H9 (cell line): Measurements from ENCODE around the gene ERN1. TPM values are rescaled to one million over a fixed set of nuclear protein-coding genes. Genes with fewer than 3 reads are reported as not detected.

Source experiments
- DNase-seq: peaks from one replicate; pipeline ENCODE4 v3.0.0-alpha.2; 2017
- H2AFZ ChIP-seq: one replicate; pipeline ENCODE4 v1.6.1; 2013; ENCODE audit warnings: mild to moderate bottlenecking, low read length, control low read depth, moderate library complexity
- H2AK5ac ChIP-seq: 2 replicates; pipeline ENCODE4 v1.6.1; 2013; ENCODE audit warnings: low read length, control low read depth, mixed read lengths; ENCODE audit not compliant: insufficient read length
- H2BK120ac ChIP-seq: one replicate; pipeline ENCODE4 v1.6.1; 2013; ENCODE audit warnings: low read depth, mild to moderate bottlenecking, low read length, control low read depth, inconsistent platforms; ENCODE audit not compliant: poor library complexity, severe bottlenecking
- H2BK12ac ChIP-seq: 2 replicates; pipeline ENCODE4 v1.6.1; 2013; ENCODE audit warnings: low read length, control low read depth, mixed read lengths, low read depth; ENCODE audit not compliant: insufficient read length
- H2BK15ac ChIP-seq: 2 replicates; pipeline ENCODE4 v1.6.1; 2013; ENCODE audit warnings: low read depth, low read length, control low read depth
- H2BK20ac ChIP-seq: one replicate; pipeline ENCODE4 v1.6.1; 2013; ENCODE audit warnings: low read depth, mild to moderate bottlenecking, low read length, control low read depth, inconsistent platforms; ENCODE audit not compliant: poor library complexity, severe bottlenecking
- H2BK5ac ChIP-seq: 2 replicates; pipeline ENCODE4 v1.6.1; 2013; ENCODE audit warnings: low read length, control low read depth, mixed read lengths; ENCODE audit not compliant: insufficient read length
- H3K14ac ChIP-seq: 2 replicates; pipeline ENCODE4 v1.6.1; 2013; ENCODE audit warnings: low read length, control low read depth; ENCODE audit not compliant: insufficient read depth
- H3K18ac ChIP-seq: 2 replicates; pipeline ENCODE4 v1.6.1; 2013; ENCODE audit warnings: low read depth, mild to moderate bottlenecking, mixed read lengths, low read length, control low read depth; ENCODE audit not compliant: insufficient read length
- H3K23ac ChIP-seq: 2 replicates; pipeline ENCODE4 v1.6.1; 2013; ENCODE audit warnings: low read length, control low read depth, mixed read lengths, low read depth; ENCODE audit not compliant: insufficient read length
- H3K23me2 ChIP-seq: 2 replicates; pipeline ENCODE4 v1.6.1; 2013; ENCODE audit warnings: low read depth, mild to moderate bottlenecking, mixed read lengths, low read length, control low read depth; ENCODE audit not compliant: insufficient read length, poor library complexity, severe bottlenecking
- H3K27ac ChIP-seq: 2 replicates; pipeline ENCODE4 v1.5.1; 2013; ENCODE audit warnings: low read length, control low read depth, mixed read lengths, low read depth; ENCODE audit not compliant: insufficient read length
- H3K27me3 ChIP-seq: 2 replicates; pipeline ENCODE4 v1.6.1; 2013; ENCODE audit warnings: low read length, control low read depth, inconsistent platforms; ENCODE audit not compliant: insufficient read depth
- H3K4ac ChIP-seq: 2 replicates; pipeline ENCODE4 v1.6.1; 2013; ENCODE audit warnings: low read depth, mild to moderate bottlenecking, control low read depth, inconsistent platforms, low read length, moderate library complexity
- H3K4me1 ChIP-seq: 2 replicates; pipeline ENCODE4 v1.6.1; 2013; ENCODE audit warnings: low read length, control low read depth, inconsistent platforms; ENCODE audit not compliant: insufficient read depth
- H3K4me2 ChIP-seq: 2 replicates; pipeline ENCODE4 v1.6.1; 2013; ENCODE audit warnings: low read length, control low read depth, mixed read lengths; ENCODE audit not compliant: insufficient read length, insufficient read depth
- H3K56ac ChIP-seq: 2 replicates; pipeline ENCODE4 v1.6.1; 2013; ENCODE audit warnings: low read depth, mild to moderate bottlenecking, mixed read lengths, low read length, control low read depth; ENCODE audit not compliant: insufficient read length
- H3K79me1 ChIP-seq: 2 replicates; pipeline ENCODE4 v1.6.1; 2013; ENCODE audit warnings: low read depth, mild to moderate bottlenecking, moderate library complexity, low read length, control low read depth, inconsistent platforms; ENCODE audit not compliant: insufficient read depth, poor library complexity, severe bottlenecking
- H3K79me2 ChIP-seq: 2 replicates; pipeline ENCODE4 v1.6.1; 2013; ENCODE audit warnings: low read length, control low read depth, inconsistent platforms; ENCODE audit not compliant: insufficient read depth
- H3K9ac ChIP-seq: 2 replicates; pipeline ENCODE4 v1.6.1; 2013; ENCODE audit warnings: low read length, control low read depth, mixed read lengths; ENCODE audit not compliant: insufficient read length; ENCODE audit errors: extremely low read depth
- H3K9me3 ChIP-seq: one replicate; pipeline ENCODE4 v1.6.1; 2013; ENCODE audit warnings: low read depth, low read length, inconsistent platforms; ENCODE audit not compliant: control insufficient read depth
- H3T11ph ChIP-seq: one replicate; pipeline ENCODE4 v1.6.1; 2013; ENCODE audit warnings: mild to moderate bottlenecking, low read length, control low read depth, inconsistent platforms
- H4K20me1 ChIP-seq: one replicate; pipeline ENCODE4 v1.6.1; 2013; ENCODE audit not compliant: control insufficient read depth, insufficient read length, insufficient read depth
- H4K5ac ChIP-seq: 2 replicates; pipeline ENCODE4 v1.6.1; 2013; ENCODE audit warnings: low read depth, mild to moderate bottlenecking, mixed read lengths, low read length, control low read depth; ENCODE audit not compliant: insufficient read length
- H4K8ac ChIP-seq: replicated peaks from 2 replicates; pipeline ENCODE4 v1.6.1; 2013; ENCODE audit warnings: low read length, control low read depth, mixed read lengths, low read depth; ENCODE audit not compliant: insufficient read length
- H4K91ac ChIP-seq: 2 replicates; pipeline ENCODE4 v1.6.1; 2013; ENCODE audit warnings: low read depth, mild to moderate bottlenecking, moderate library complexity, mixed read lengths, low read length, control low read depth; ENCODE audit not compliant: insufficient read length
- H3K27ac Mint-ChIP-seq, 3 experiments: 2 replicates in 2 of 3; 3 replicates in 1 of 3; pipeline ENCODE4 v1.8.0; 2020 to 2021; ENCODE audit warnings: mixed read lengths in 3 of 3, mild to moderate bottlenecking in 1 of 3, moderate library complexity in 1 of 3
- H3K27me3 Mint-ChIP-seq: 2 replicates; pipeline ENCODE4 v1.8.0; 2021; ENCODE audit warnings: low read depth, mild to moderate bottlenecking, moderate library complexity, mixed read lengths
- H3K36me3 Mint-ChIP-seq, 3 experiments: 2 replicates in 2 of 3; 3 replicates in 1 of 3; pipeline ENCODE4 v1.8.0; 2020 to 2021; ENCODE audit warnings: low read depth in 3 of 3, mixed read lengths in 3 of 3; ENCODE audit not compliant: insufficient read depth in 1 of 3
- H3K4me1 Mint-ChIP-seq, 2 experiments: 2 replicates each; pipeline ENCODE4 v1.8.0; 2020; ENCODE audit warnings: mixed read lengths in 2 of 2
- H3K4me3 Mint-ChIP-seq, 2 experiments: 2 replicates in 1 of 2; 3 replicates in 1 of 2; pipeline ENCODE4 v1.8.0; 2020 to 2021; ENCODE audit warnings: mild to moderate bottlenecking in 2 of 2, mixed read lengths in 2 of 2, moderate library complexity in 1 of 2
- H3K9me3 Mint-ChIP-seq, 2 experiments: 2 replicates in 1 of 2; 3 replicates in 1 of 2; pipeline ENCODE4 v1.8.0; 2020; ENCODE audit warnings: mild to moderate bottlenecking in 2 of 2, mixed read lengths in 2 of 2, moderate library complexity in 1 of 2
- WGBS: extraction: QIAGEN DNeasy Blood & Tissue Kit; methylation state at CpG from one replicate; pipeline ENCODE4 v1.1.7; 2013; ENCODE audit warnings: missing lambda C conversion rate, low lambda C conversion rate, mixed read lengths; ENCODE audit not compliant: insufficient read length; ENCODE audit errors: extremely low coverage; 5-methylcytosine and 5-hydroxymethylcytosine counted together
- total RNA-seq: library from RNA; stranded (reverse); gene quantifications from 2 replicates; pipeline ENCODE4 v1.2.1, GENCODE V29; 2021
- TF ChIP-seq, protein P1 (sequence below): fragments of 200-600 bp; sonication (generic); conservative IDR thresholded peaks from 3 replicates; pipeline ENCODE4 v1.8.0; 2021; ENCODE audit warnings: antibody characterized with exemption, mild to moderate bottlenecking

The ERN1 gene
- total RNA-seq, 1 experiment from 2014 or later = 5.0 TPM

DNA sequence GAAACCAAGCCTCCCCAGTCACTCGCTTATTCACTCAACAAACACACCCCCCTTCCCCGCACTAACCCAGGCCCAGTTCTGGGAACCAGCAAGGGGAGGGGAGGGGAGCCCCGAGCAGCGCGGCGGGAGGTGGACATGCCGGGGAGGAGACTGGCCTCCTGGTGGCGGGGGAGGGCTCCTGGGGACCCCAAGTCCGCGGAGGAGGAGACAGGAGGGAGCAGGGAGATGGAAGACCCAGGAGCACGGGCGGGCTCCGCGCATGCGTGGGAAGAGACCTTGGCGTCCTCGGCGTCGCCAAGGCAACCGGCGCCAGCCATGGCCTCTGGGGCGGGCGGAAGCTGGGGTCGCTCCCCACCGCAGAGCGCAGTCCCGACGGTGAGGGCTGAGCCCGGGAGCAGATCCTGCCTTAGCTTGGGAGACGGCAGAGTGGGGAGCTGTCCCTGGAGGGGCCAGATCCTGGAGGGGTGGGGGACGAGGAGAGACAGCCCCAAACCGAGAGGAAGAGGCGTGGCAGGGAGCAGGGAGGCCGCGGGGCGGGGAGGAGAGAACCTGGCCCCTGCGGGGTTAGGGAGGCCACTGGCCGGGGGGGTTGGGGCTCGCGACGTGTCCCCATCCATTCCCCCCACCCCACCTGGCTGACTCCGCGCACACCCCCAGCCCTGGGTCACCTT, 131.8 kb downstream of the ERN1 start, which contains the start of gene PRR29:
Gene PRR29, plus strand, starts transcription at position 302 of the 671 bp plus-strand sequence. Its CDS starts 14 bp downstream, at position 316.
- Histone ChIP-seq H3K79me2 (no peaks in the 10 kb centered on the region), H3T11ph (no peak within 1 kb of the TSS), H3K79me1 (no peaks in the 10 kb centered on the region), H3K27ac (no peak within 1 kb of the TSS), H2AK5ac (no peak within 1 kb of the TSS), H2AFZ (no peak within 1 kb of the TSS), H4K8ac (no peak within 1 kb of the TSS), H2BK15ac (no peak within 1 kb of the TSS), H3K9ac (no peak within 1 kb of the TSS), H4K91ac (no peak within 1 kb of the TSS), H3K4ac (no peak within 1 kb of the TSS), H2BK120ac (no peak within 1 kb of the TSS), H4K5ac (no peak within 1 kb of the TSS), H3K4me2 (peak within 1 kb of the TSS; percentile 79), H3K56ac (no peak within 1 kb of the TSS), H3K14ac (no peak within 1 kb of the TSS), H2BK5ac (no peak within 1 kb of the TSS), H4K20me1 (no peaks in the 10 kb centered on the region), H2BK12ac (no peak within 1 kb of the TSS), H3K23me2 (peaks cover 11% of the 10 kb centered on the region), H2BK20ac (no peak within 1 kb of the TSS), H3K4me1 (0 out of 2 replicates have a peak, but pooled peaks cover 3% of the 10 kb centered on the region), H3K23ac (no peak within 1 kb of the TSS), H3K18ac (no peak within 1 kb of the TSS), H3K27me3 (peaks cover 6% of the 10 kb centered on the region; the same call in 1 of the 2 replicates), H3K9me3 (no peaks in the 10 kb centered on the region)
- Mint-ChIP-seq H3K4me3 (peak within 1 kb of the TSS; percentile 87 to 91), H3K27me3 (peaks cover 58% of the 10 kb centered on the region), H3K27ac (no peak within 1 kb of the TSS; a peak in 1 of 7 replicates), H3K36me3 (0 out of 7 replicates have a peak, but pooled peaks cover 0 to 2% (median 0%) of the 10 kb centered on the region in 3 experiments), H3K9me3 (no peaks in the 10 kb centered on the region; a peak in 1 of 5 replicates), H3K4me1 (peaks cover 3 to 15% of the 10 kb centered on the region in 2 experiments)
- WGBS = no CpG with 5 or more reads among the region's 43 CpGs
- TF ChIP-seq, protein P1, sequence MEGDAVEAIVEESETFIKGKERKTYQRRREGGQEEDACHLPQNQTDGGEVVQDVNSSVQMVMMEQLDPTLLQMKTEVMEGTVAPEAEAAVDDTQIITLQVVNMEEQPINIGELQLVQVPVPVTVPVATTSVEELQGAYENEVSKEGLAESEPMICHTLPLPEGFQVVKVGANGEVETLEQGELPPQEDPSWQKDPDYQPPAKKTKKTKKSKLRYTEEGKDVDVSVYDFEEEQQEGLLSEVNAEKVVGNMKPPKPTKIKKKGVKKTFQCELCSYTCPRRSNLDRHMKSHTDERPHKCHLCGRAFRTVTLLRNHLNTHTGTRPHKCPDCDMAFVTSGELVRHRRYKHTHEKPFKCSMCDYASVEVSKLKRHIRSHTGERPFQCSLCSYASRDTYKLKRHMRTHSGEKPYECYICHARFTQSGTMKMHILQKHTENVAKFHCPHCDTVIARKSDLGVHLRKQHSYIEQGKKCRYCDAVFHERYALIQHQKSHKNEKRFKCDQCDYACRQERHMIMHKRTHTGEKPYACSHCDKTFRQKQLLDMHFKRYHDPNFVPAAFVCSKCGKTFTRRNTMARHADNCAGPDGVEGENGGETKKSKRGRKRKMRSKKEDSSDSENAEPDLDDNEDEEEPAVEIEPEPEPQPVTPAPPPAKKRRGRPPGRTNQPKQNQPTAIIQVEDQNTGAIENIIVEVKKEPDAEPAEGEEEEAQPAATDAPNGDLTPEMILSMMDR = no peak
- peak; percentile 92 for DNase-seq
